GM12878 (cell line): ENCODE results near the gene PGAM1. TPM values are rescaled to one million over a fixed set of nuclear protein-coding genes. Genes with fewer than 3 reads are reported as not detected.

Source experiments
- ATAC-seq: fragments of 200-7000 bp; cut with Tn5 transposase; 3 replicates; pipeline ENCODE4 v1.9.1; 2020; ENCODE audit warnings: mild to moderate bottlenecking, moderate library complexity
- BruUV-seq: library from RNA; stranded (reverse); fragments of 400-500 nt; replicated peaks from 2 replicates; lab custom pipeline; 2021; lab: Mats Ljungman, UMichigan
- CTCF ChIA-PET: fragments of 300-600 bp; sonication (Branson Sonifier 250); formaldehyde crosslinking; extraction: SDS; loops from one replicate; lab custom pipeline; 2021; ENCODE audit warnings: inconsistent platforms; lab: Yijun Ruan, JAX
- POLR2A ChIA-PET: fragments of 350-600 bp; formaldehyde crosslinking; extraction: SDS; loops from one replicate; lab custom pipeline; 2021; ENCODE audit warnings: inconsistent platforms; lab: Charles Lee
- RAD21 ChIA-PET: fragments of 300-600 bp; sonication (Branson Sonifier 250); formaldehyde crosslinking; loops from one replicate; lab custom pipeline; 2023; ENCODE audit warnings: antibody characterized with exemption; ENCODE audit not compliant: unreplicated experiment; lab: Charles Lee
- SMC1A ChIA-PET: fragments of 300-600 bp; sonication (Branson Sonifier 250); formaldehyde crosslinking; loops from one replicate; lab custom pipeline; 2023; ENCODE audit not compliant: unreplicated experiment, uncharacterized antibody; lab: Charles Lee
- DNase-seq: peaks from one replicate; pipeline ENCODE4 v3.0.0-alpha.2; 2011; ENCODE audit warnings: low read depth, low spot score
- FAIRE-seq: peaks from 3 replicates; lab custom pipeline; 2011; peaks lifted over from hg19 to GRCh38; lab: Jason Lieb, UNC
- H2AFZ ChIP-seq: 2 replicates; pipeline ENCODE4 v1.6.0; 2011; ENCODE audit warnings: low read depth, low read length, control low read depth; ENCODE audit not compliant: control insufficient read depth
- H3K27ac ChIP-seq: 2 replicates; pipeline ENCODE4 v1.5.1; 2011; ENCODE audit warnings: control low read depth; ENCODE audit not compliant: control insufficient read depth, insufficient read depth
- H3K27me3 ChIP-seq, 2 experiments: replicated peaks in 1 of 2; 2 replicates each; pipeline versions ENCODE4 v1.6.0 to v1.6.1; 2011; ENCODE audit warnings: low read length in 1 of 2; ENCODE audit not compliant: control insufficient read depth in 2 of 2, insufficient read depth in 2 of 2
- H3K36me3 ChIP-seq, 2 experiments: 2 replicates each; pipeline ENCODE4 v1.5.1; 2011; ENCODE audit warnings: low read length in 1 of 2; ENCODE audit not compliant: control insufficient read depth in 2 of 2, insufficient read depth in 2 of 2
- H3K4me1 ChIP-seq: 2 replicates; pipeline ENCODE4 v1.6.1; 2011; ENCODE audit warnings: mild to moderate bottlenecking, low read length, moderate library complexity, mixed read lengths; ENCODE audit not compliant: control insufficient read depth, insufficient read depth
- H3K4me2 ChIP-seq: 2 replicates; pipeline ENCODE4 v1.6.0; 2011; ENCODE audit warnings: control low read depth; ENCODE audit not compliant: control insufficient read depth, insufficient read depth
- H3K4me3 ChIP-seq: fragments of 200-600 bp; sonication (generic); 2 replicates; pipeline ENCODE4 v1.5.1; 2016
- H3K79me2 ChIP-seq: 2 replicates; pipeline ENCODE4 v1.6.0; 2011; ENCODE audit warnings: low read length; ENCODE audit not compliant: control insufficient read depth, insufficient read depth
- H3K9ac ChIP-seq: 2 replicates; pipeline ENCODE4 v1.8.0; 2011; ENCODE audit warnings: low read length, control low read depth, mixed read lengths; ENCODE audit not compliant: control insufficient read depth, insufficient read depth
- H3K9me3 ChIP-seq: replicated peaks from 3 replicates; pipeline ENCODE4 v1.5.1; 2011; ENCODE audit warnings: mild to moderate bottlenecking, low read length; ENCODE audit not compliant: control insufficient read depth, insufficient read depth
- H4K20me1 ChIP-seq: 2 replicates; pipeline ENCODE4 v1.6.0; 2011; ENCODE audit not compliant: control insufficient read depth, insufficient read depth
- BACH1 ChIP-seq: fragments of 450-650 bp; IDR thresholded peaks from 2 replicates; pipeline ENCODE4 v1.6.1; 2017; ENCODE audit warnings: mild to moderate bottlenecking, borderline replicate concordance
- CUX1 ChIP-seq: IDR thresholded peaks from 2 replicates; pipeline ENCODE4 v1.6.1; 2012; ENCODE audit warnings: improper control_type of control experiment, low read depth, low read length; ENCODE audit not compliant: insufficient replicate concordance
- EED ChIP-seq: sonication (generic); IDR thresholded peaks from 2 replicates; pipeline ENCODE4 v1.6.1; 2016; ENCODE audit warnings: antibody characterized with exemption, low read depth
- HDGF ChIP-seq: fragments of 450-650 bp; IDR thresholded peaks from 2 replicates; pipeline ENCODE4 v1.6.1; 2016; ENCODE audit warnings: antibody characterized with exemption
- PKNOX1 ChIP-seq: fragments of 450-650 bp; IDR thresholded peaks from 2 replicates; pipeline ENCODE4 v1.6.1; 2016; ENCODE audit warnings: mild to moderate bottlenecking
- RB1 ChIP-seq: fragments of 450-650 bp; formaldehyde crosslinking; IDR thresholded peaks from 2 replicates; pipeline ENCODE4 v1.6.1; 2017; ENCODE audit warnings: mild to moderate bottlenecking, borderline replicate concordance
- ZNF24 ChIP-seq: fragments of 450-650 bp; IDR thresholded peaks from 2 replicates; pipeline ENCODE4 v1.6.1; 2017; ENCODE audit warnings: antibody characterized with exemption, mild to moderate bottlenecking
- WGBS: methylation state at CpG from one replicate; pipeline ENCODE4 v1.1.6; 2016; ENCODE audit warnings: low lambda C conversion rate; ENCODE audit not compliant: insufficient replicate concordance, insufficient coverage; ENCODE audit errors: missing lambda C conversion rate; 5-methylcytosine and 5-hydroxymethylcytosine counted together
- in situ Hi-C: fragments of 300-500 bp; cut with MboI; formaldehyde crosslinking; loops from 9 replicates; pipeline ENCODE4 v1.14.3; 2018; ENCODE audit warnings: mixed read lengths
- intact Hi-C: fragments of 100-400 bp; cut with micrococcal nuclease; formaldehyde crosslinking; loops from one replicate; pipeline ENCODE4 v1.14.2; 2022; ENCODE audit not compliant: unreplicated experiment
- polyA plus RNA-seq, 11 experiments: library from polyadenylated mRNA; depleted of rRNA in 4 of 11; unstranded in 6 of 11; stranded (reverse) in 5 of 11; fragments of >200 nt; fragmentation: Nextera tagmentation in 4 of 11; fragmentation: Illumina TruSeq in 1 of 11; extraction: Ambion mirVana in 4 of 11; extraction: Trizol in 1 of 11; gene quantifications; 1 replicate in 1 of 11; 2 replicates in 10 of 11; pipeline versions ENCODE4 v1.2.1 to v1.2.3, GENCODE V29; 2011 to 2016; ENCODE audit warnings: inconsistent platforms in 2 of 11, missing spikeins in 2 of 11, low read depth in 1 of 11
- total RNA-seq, 4 experiments: library from RNA; depleted of rRNA in 3 of 4; stranded (reverse); fragments of >200 nt in 3 of 4; fragmentation: Illumina TruSeq in 1 of 4; extraction: Trizol in 1 of 4; gene quantifications; 2 replicates each; pipeline versions ENCODE4 v1.2.1 to v1.2.3, GENCODE V29; 2013 to 2021
- TF ChIP-seq, protein P1 (sequence below): fragments of 450-650 bp; IDR thresholded peaks from 2 replicates; pipeline ENCODE4 v1.6.1; 2014; ENCODE audit warnings: mild to moderate bottlenecking

PGAM1 gene
- total and polyA plus RNA-seq, 10 of the 15 experiments (the other 5 are each of a cell fraction or from before 2014, with no cell fraction given), result 115 to 1,362 (median 744) TPM

DNA sequence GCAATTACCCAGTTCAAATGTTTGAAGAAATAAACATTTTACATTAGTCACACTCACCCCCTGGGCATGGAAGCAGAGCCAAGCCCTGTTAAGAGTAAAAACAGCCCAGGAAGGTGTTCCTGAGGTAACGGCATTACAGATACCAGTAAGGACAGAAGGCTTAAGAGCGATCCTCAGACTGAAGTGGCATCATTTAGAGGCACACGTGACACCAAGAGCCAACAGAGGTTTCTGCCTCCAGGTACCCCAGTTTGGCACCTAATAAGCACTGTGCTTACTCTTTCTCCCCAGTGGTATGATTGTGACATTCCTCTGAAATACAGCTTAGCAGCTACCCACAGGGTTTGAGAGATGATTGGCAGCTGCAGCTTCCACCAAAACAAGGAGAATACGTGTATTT, 55.1 kb downstream of the PGAM1 start:
- ATAC-seq, result no peak
- no peak for FAIRE-seq
- RAD21 ChIA-PET, result no interaction called here
- H3K9ac ChIP-seq, result no peak overlapping the region
- no TSS peak for BruUV-seq
- H3K4me1 ChIP-seq, result no peaks in the 10 kb centered on the region
- no peak overlapping the region for H3K4me2 ChIP-seq
- no peak for TF ChIP-seq ZNF24
- no peak for TF ChIP-seq PKNOX1
- TF ChIP-seq, all 136 proteins: peak for 0
- Histone ChIP-seq H2AFZ (no peak overlapping the region), H3K4me3 (no peak overlapping the region), H4K20me1 (no peaks in the 10 kb centered on the region), H3K27ac (no peak overlapping the region), H3K9me3 (no peaks in the 10 kb centered on the region), H3K27me3 (no peaks in the 10 kb centered on the region), H3K36me3 (peaks cover 8 to 23% of the 10 kb centered on the region in 2 experiments), H3K79me2 (peaks cover 7% of the 10 kb centered on the region)
- in situ Hi-C loops (no loop called here), intact Hi-C loops (no loop called here)
- ChIA-PET POLR2A (no interaction called here), CTCF (no interaction called here), SMC1A (interaction anchor here (1.3 kb wide), 1 partner anchor 14 kb away, joined by 7 read pairs; no protein-coding TSS in a partner anchor)
- no peak for DNase-seq
- 99% methylated on average over 4 of the region's 4 CpGs for WGBS

- ChIA-PET SMC1A (no interaction called here), POLR2A (interaction anchor here (0.5 kb wide), 1 partner anchor 670 kb away, joined by 4 read pairs; no protein-coding TSS in a partner anchor), CTCF (no interaction called here), RAD21 (no interaction called here)
- no peak for ATAC-seq
- H3K79me2 ChIP-seq, result peaks cover 13% of the 10 kb centered on the region
- no peaks in the 10 kb centered on the region for H3K4me1 ChIP-seq
- peaks cover 5 to 23% of the 10 kb centered on the region in 2 experiments for H3K36me3 ChIP-seq
- intact Hi-C loops, result no loop called here
- BruUV-seq, result no TSS peak
- no peak overlapping the region for H2AFZ ChIP-seq
- H3K27me3 ChIP-seq, result no peaks in the 10 kb centered on the region
- no peak for FAIRE-seq
- WGBS, result 80% methylated on average over 1 of the region's 1 CpG
- H3K4me3 ChIP-seq, result no peak overlapping the region
- DNase-seq, result no peak
- in situ Hi-C loops, result no loop called here
- H3K9me3 ChIP-seq, result no peaks in the 10 kb centered on the region
- H3K27ac ChIP-seq, result no peak overlapping the region
- no peak overlapping the region for H3K9ac ChIP-seq
- no peaks in the 10 kb centered on the region for H4K20me1 ChIP-seq
- no peak overlapping the region for H3K4me2 ChIP-seq
- TF ChIP-seq BACH1, result no peak
- TF ChIP-seq CUX1, result no peak
- TF ChIP-seq, protein P1, sequence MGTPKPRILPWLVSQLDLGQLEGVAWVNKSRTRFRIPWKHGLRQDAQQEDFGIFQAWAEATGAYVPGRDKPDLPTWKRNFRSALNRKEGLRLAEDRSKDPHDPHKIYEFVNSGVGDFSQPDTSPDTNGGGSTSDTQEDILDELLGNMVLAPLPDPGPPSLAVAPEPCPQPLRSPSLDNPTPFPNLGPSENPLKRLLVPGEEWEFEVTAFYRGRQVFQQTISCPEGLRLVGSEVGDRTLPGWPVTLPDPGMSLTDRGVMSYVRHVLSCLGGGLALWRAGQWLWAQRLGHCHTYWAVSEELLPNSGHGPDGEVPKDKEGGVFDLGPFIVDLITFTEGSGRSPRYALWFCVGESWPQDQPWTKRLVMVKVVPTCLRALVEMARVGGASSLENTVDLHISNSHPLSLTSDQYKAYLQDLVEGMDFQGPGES, result no peak
- TF ChIP-seq HDGF, result no peak
- TF ChIP-seq EED, result no peak
- no peak for TF ChIP-seq RB1
These were observed 56.4 kb downstream of the PGAM1 start for GRCh38 chr10:97482381-97482780.
